ENCODE data around the gene ACACA.
"Not testable (repeated sequence)": the region's sequence is repeated elsewhere in the genome, so short reads cannot be mapped to it uniquely, and the experiment has no call there.

The ACACA gene

DNA sequence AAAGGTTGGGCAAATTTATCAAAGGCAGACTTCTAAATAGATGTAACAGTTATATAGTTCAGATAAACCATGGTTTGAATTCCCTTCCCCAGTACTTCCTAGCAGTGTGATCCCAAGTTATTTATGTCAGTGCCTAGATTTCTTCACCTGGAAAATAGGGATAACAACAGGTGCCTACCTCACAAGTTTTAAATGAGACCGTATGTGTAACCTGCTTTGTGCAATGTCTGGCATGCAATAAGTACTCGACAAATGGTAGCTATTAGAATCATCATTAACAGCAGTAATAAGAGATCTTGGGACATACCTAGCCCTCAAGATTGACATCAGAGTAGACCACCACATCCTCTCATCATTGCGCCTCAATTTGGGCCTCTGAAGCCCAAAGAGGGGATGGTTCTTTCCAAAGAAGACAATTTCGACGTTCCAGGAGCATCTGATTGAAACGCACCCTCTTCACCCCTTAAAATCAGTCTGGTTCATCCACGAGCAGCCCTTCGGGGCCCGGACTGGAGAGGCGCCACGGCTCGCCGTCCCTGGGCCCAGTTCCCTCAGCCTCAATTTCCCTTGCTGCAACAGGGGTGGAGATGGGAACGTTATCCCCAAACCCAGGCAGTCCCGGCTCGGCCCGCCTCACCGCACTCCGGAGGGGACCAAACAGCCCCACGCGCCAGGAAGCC is 541 bp downstream of the ACACA start:
- H3K27ac ChIP-seq: peak overlapping the region; percentile 81 to 95 (median 90)

DNA sequence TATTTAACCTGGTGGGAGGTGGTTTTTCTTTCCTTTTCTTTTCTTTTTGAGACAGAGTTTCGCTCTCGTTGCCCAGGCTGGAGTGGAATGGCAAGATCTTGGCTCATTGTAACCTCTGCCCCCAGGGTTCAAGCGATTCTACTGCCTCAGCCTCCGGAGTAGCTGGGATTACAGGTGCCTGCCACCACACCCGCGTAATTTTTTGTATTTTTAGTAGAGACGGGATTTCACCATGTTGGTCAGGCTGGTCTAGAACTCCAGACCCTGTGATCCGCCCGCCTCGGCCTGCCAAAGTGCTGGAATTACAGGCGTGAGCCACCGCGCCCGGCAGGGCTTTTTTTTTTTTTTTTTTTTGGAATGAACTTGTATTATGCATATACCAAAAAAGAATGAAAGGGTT is 1.1 kb downstream of the ACACA start:
- peaks cover 0 to 33% (median 9%) of the 10 kb centered on the region in 11 experiments; a peak in 17 of 22 replicates for H3K36me3 ChIP-seq
- H4K20me1 ChIP-seq; H3K27me3 ChIP-seq; H3K9me3 ChIP-seq (replicated peaks in 1 of 11): not testable (repeated sequence)
- peak overlapping the region in 7 of 11 experiments; percentile 81 to 94 (median 90); a peak in 7 of 22 replicates for H3K27ac ChIP-seq
- H3K9ac ChIP-seq: peak overlapping the region; percentile 84 to 97 (median 92)
- peaks cover 24 to 45% (median 35%) of the 10 kb centered on the region in 10 experiments for H3K4me1 ChIP-seq
- peak overlapping the region; percentile 77 to 99 (median 88) for H3K4me2 ChIP-seq
- H3K4me3 ChIP-seq: peak overlapping the region; percentile 71 to 94 (median 83)

More for the DNA sequence above, 541 bp downstream of the ACACA start:
- Histone ChIP-seq H3K9ac (peak overlapping the region; percentile 84 to 97 (median 92)), H4K20me1 (no peaks in the 10 kb centered on the region), H3K27me3 (no peaks in the 10 kb centered on the region), H3K4me2 (peak overlapping the region; percentile 77 to 99 (median 88)), H3K4me1 (peaks cover 24 to 45% (median 35%) of the 10 kb centered on the region in 10 experiments), H3K36me3 (peaks cover 6 to 39% (median 15%) of the 10 kb centered on the region in 11 experiments), H3K9me3 (replicated peaks in 1 of 11) (no peaks in the 10 kb centered on the region), H3K4me3 (peak overlapping the region; percentile 71 to 94 (median 83))
- no peak for TF ChIP-seq Cebpa-rat (IDR thresholded peaks at IDR 0.05)

GRCh38 chr17:37400505-37400904 is 6.1 kb downstream of the ACACA start:
- no peaks in the 10 kb centered on the region for H3K27me3 ChIP-seq
- H3K9ac ChIP-seq: no peak overlapping the region
- H3K9me3 ChIP-seq (replicated peaks in 1 of 11): no peaks in the 10 kb centered on the region
- peaks cover 0 to 12% (median 0%) of the 10 kb centered on the region in 11 experiments; a peak in 4 of 22 replicates for H3K36me3 ChIP-seq
- H3K4me3 ChIP-seq: no peak overlapping the region
- H3K4me1 ChIP-seq: peaks cover 8 to 31% (median 18%) of the 10 kb centered on the region in 10 experiments
- H3K27ac ChIP-seq: no peak overlapping the region
- TF ChIP-seq Cebpa-rat (IDR thresholded peaks at IDR 0.05): no peak
- no peaks in the 10 kb centered on the region for H4K20me1 ChIP-seq
- H3K4me2 ChIP-seq: no peak overlapping the region

GRCh38 chr17:37399265-37399803 is 7.3 kb downstream of the ACACA start:
- no peak overlapping the region for H3K4me2 ChIP-seq
- H3K4me3 ChIP-seq: no peak overlapping the region
- peaks cover 0 to 12% (median 0%) of the 10 kb centered on the region in 11 experiments; a peak in 4 of 22 replicates for H3K36me3 ChIP-seq
- no peaks in the 10 kb centered on the region for H3K27me3 ChIP-seq
- no peaks in the 10 kb centered on the region for H4K20me1 ChIP-seq
- H3K4me1 ChIP-seq: peaks cover 0 to 19% (median 8%) of the 10 kb centered on the region in 10 experiments; a peak in 12 of 20 replicates
- H3K27ac ChIP-seq: no peak overlapping the region
- no peak for TF ChIP-seq Cebpa-rat (IDR thresholded peaks at IDR 0.05)
- no peaks in the 10 kb centered on the region for H3K9me3 ChIP-seq (replicated peaks in 1 of 11)
- H3K9ac ChIP-seq: no peak overlapping the region

DNA sequence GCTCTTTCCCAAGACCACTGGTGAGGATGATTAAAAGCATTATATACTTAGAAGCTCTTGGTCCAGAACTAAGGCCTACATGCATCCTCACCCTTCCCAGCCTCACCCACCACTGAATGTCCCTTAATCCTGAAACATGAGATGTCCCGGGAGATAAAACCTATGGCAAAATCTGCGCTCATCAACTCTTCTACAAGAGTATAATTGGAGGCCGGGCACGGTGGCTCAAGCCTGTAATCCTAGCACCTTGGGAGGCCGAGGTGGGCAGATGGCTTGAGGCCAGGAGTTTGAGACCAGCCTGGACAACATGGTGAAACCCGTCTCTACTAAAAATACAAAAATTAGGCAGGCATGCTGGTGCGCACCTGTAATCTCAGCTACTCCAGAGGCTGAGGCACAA is 13.3 kb downstream of the ACACA start:
- no peaks in the 10 kb centered on the region for H4K20me1 ChIP-seq
- no peak overlapping the region for H3K27ac ChIP-seq
- no peak for TF ChIP-seq Cebpa-rat (IDR thresholded peaks at IDR 0.05)
- no peaks in the 10 kb centered on the region for H3K9me3 ChIP-seq (replicated peaks in 1 of 11)
- no peak overlapping the region for H3K4me2 ChIP-seq
- no peak overlapping the region for H3K9ac ChIP-seq
- peaks cover 0 to 7% (median 0%) of the 10 kb centered on the region in 11 experiments; a peak in 3 of 22 replicates for H3K36me3 ChIP-seq
- H3K27me3 ChIP-seq: no peaks in the 10 kb centered on the region
- H3K4me3 ChIP-seq: no peak overlapping the region
- 0 out of 20 replicates have a peak, but pooled peaks cover 0 to 5% (median 0%) of the 10 kb centered on the region in 10 experiments for H3K4me1 ChIP-seq

DNA sequence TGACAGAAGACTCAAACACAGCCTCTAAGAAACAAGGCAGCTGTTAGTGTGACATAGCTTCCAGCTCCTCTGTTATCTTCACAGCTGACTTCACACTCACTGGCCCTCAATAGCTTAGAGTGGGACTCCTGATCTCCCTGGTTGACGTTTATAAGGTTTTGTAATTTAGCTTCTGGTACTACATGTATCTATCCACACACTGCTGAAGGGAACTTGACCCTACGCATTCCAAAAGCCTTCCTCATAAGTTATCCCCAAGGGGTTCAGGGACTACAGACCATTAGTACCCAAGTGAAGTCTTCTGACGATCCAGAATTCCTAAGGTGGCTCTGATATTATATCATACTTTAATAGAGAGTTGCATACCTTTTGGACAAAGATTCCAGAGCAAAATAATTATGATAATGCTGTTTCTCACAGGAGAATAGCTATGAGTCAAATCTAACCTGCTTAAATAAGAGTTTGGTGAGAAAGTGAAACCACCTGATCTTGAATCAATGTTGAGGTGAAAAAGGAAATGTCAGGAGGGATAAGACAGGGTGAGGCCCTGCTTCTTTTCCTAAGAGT is 14.5 kb downstream of the ACACA start:
- H3K27me3 ChIP-seq: no peaks in the 10 kb centered on the region
- H3K4me2 ChIP-seq: no peak overlapping the region
- H3K9ac ChIP-seq: no peak overlapping the region
- no peak overlapping the region for H3K4me3 ChIP-seq
- no peak overlapping the region for H3K27ac ChIP-seq
- TF ChIP-seq Cebpa-rat (IDR thresholded peaks at IDR 0.05): no peak
- H4K20me1 ChIP-seq: no peaks in the 10 kb centered on the region
- peaks cover 0 to 12% (median 0%) of the 10 kb centered on the region in 11 experiments; a peak in 3 of 22 replicates for H3K36me3 ChIP-seq
- H3K9me3 ChIP-seq (replicated peaks in 1 of 11): no peaks in the 10 kb centered on the region
- 0 out of 20 replicates have a peak, but pooled peaks cover 0 to 3% (median 0%) of the 10 kb centered on the region in 10 experiments for H3K4me1 ChIP-seq

GRCh38 chr17:37391146-37391545 is 15.5 kb downstream of the ACACA start:
- H4K20me1 ChIP-seq: no peaks in the 10 kb centered on the region
- no peak overlapping the region for H3K9ac ChIP-seq
- H3K27me3 ChIP-seq: no peaks in the 10 kb centered on the region
- H3K27ac ChIP-seq: no peak overlapping the region
- no peaks in the 10 kb centered on the region for H3K9me3 ChIP-seq (replicated peaks in 1 of 11)
- no peak for TF ChIP-seq Cebpa-rat (IDR thresholded peaks at IDR 0.05)
- 0 out of 20 replicates have a peak, but pooled peaks cover 0 to 3% (median 0%) of the 10 kb centered on the region in 10 experiments for H3K4me1 ChIP-seq
- H3K36me3 ChIP-seq: peaks cover 0 to 12% (median 0%) of the 10 kb centered on the region in 11 experiments; a peak in 3 of 22 replicates
- no peak overlapping the region for H3K4me2 ChIP-seq
- H3K4me3 ChIP-seq: no peak overlapping the region

- Histone ChIP-seq H3K9me3 (replicated peaks in 1 of 11) (no peaks in the 10 kb centered on the region), H3K4me3 (no peak overlapping the region), H3K4me1 (peaks cover 0 to 9% (median 0%) of the 10 kb centered on the region in 10 experiments; a peak in 1 of 20 replicates), H3K9ac (no peak overlapping the region), H4K20me1 (no peaks in the 10 kb centered on the region), H3K4me2 (no peak overlapping the region), H3K36me3 (peaks cover 0 to 12% (median 0%) of the 10 kb centered on the region in 11 experiments; a peak in 3 of 22 replicates), H3K27ac (no peak overlapping the region), H3K27me3 (no peaks in the 10 kb centered on the region)
- TF ChIP-seq Cebpa-rat (IDR thresholded peaks at IDR 0.05): no peak
These were observed 17.5 kb downstream of the ACACA start for GRCh38 chr17:37389160-37389559.

DNA sequence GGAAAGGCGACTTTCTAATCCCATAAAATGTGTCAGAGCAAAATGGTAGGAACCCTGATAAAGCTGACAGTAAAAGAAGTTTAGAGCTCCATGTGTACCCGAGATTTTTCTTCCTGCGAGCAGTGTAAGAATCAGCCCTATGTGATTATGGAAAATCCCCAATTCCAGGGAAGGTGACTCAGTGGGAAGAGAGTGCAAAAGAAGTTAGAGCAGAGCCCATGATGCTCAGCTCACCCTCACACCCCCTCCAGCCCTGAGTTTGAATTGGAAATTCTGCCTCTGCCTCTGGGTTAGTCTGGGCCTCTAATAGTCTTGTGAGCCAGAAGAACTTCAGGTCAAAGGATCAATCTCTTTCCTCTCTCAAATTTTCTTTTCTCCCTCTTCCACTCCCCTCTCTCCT is 18.4 kb downstream of the ACACA start:
- Histone ChIP-seq H3K4me3 (no peak overlapping the region), H3K4me2 (no peak overlapping the region), H3K27ac (no peak overlapping the region), H3K27me3 (no peaks in the 10 kb centered on the region), H3K9me3 (replicated peaks in 1 of 11) (no peaks in the 10 kb centered on the region), H3K36me3 (peaks cover 0 to 12% (median 0%) of the 10 kb centered on the region in 11 experiments; a peak in 3 of 22 replicates), H3K9ac (no peak overlapping the region), H4K20me1 (no peaks in the 10 kb centered on the region), H3K4me1 (peaks cover 0 to 9% (median 0%) of the 10 kb centered on the region in 10 experiments; a peak in 1 of 20 replicates)
- TF ChIP-seq Cebpa-rat (IDR thresholded peaks at IDR 0.05): no peak
